Fibroblast of lung (primary cell): Measurements from ENCODE around the gene CEP63. TPM values are rescaled to one million over a fixed set of nuclear protein-coding genes. Genes with fewer than 3 reads are reported as not detected.

Experiments used
- DNase-seq, 2 donors: peaks; one replicate each; pipeline versions ENCODE4 v3.0.0 to v3.0.0-alpha.2; 2010; ENCODE audit warnings: low read depth in 2 of 2
- H2AFZ ChIP-seq: 2 replicates; pipeline ENCODE4 v1.5.1; 2012; ENCODE audit warnings: low read length, control low read depth, inconsistent platforms
- H3K27ac ChIP-seq: 2 replicates; pipeline ENCODE4 v1.5.1; 2011; ENCODE audit warnings: low read length, control low read depth; ENCODE audit not compliant: insufficient read depth
- H3K27me3 ChIP-seq: 2 replicates; pipeline ENCODE4 v1.5.1; 2011; ENCODE audit warnings: mild to moderate bottlenecking, low read length; ENCODE audit not compliant: control insufficient read depth, insufficient read depth
- H3K36me3 ChIP-seq: 2 replicates; pipeline ENCODE4 v1.5.1; 2011; ENCODE audit warnings: low read length; ENCODE audit not compliant: control insufficient read depth, insufficient read depth
- H3K4me1 ChIP-seq: 2 replicates; pipeline ENCODE4 v1.5.1; 2011; ENCODE audit warnings: low read length; ENCODE audit not compliant: control insufficient read depth, insufficient read depth; ENCODE audit errors: extremely low read depth
- H3K4me2 ChIP-seq: 2 replicates; pipeline ENCODE4 v1.5.1; 2011; ENCODE audit warnings: low read length, control low read depth; ENCODE audit not compliant: insufficient read depth; ENCODE audit errors: extremely low read depth
- H3K4me3 ChIP-seq, 4 experiments: fragments of 200-600 bp in 1 of 4; sonication (generic) in 1 of 4; replicated peaks in 1 of 4; 2 replicates each; pipeline ENCODE4 v1.5.1; 2011 to 2016; ENCODE audit warnings: low read length in 4 of 4, low read depth in 3 of 4, mild to moderate bottlenecking in 3 of 4, control low read depth in 2 of 4, inconsistent platforms in 1 of 4, mixed read lengths in 1 of 4; ENCODE audit not compliant: insufficient read depth in 1 of 4; ENCODE audit errors: control extremely low read depth in 1 of 4
- H3K79me2 ChIP-seq: 2 replicates; pipeline ENCODE4 v1.5.1; 2012; ENCODE audit warnings: mild to moderate bottlenecking, low read length, inconsistent platforms; ENCODE audit not compliant: control insufficient read depth, insufficient read depth
- H3K9ac ChIP-seq: 2 replicates; pipeline ENCODE4 v1.5.1; 2011; ENCODE audit warnings: mild to moderate bottlenecking, low read length, control low read depth; ENCODE audit not compliant: insufficient read depth
- H3K9me3 ChIP-seq: 2 replicates; pipeline ENCODE4 v1.5.1; 2012; ENCODE audit warnings: low read depth, low read length; ENCODE audit not compliant: control insufficient read depth, insufficient read depth
- H4K20me1 ChIP-seq: 2 replicates; pipeline ENCODE4 v1.5.1; 2011; ENCODE audit warnings: low read length; ENCODE audit not compliant: control insufficient read depth, insufficient read depth; ENCODE audit errors: extremely low read depth
- EZH2 ChIP-seq: IDR thresholded peaks from 2 replicates; pipeline ENCODE4 v1.5.1; 2012; ENCODE audit warnings: low read length, control low read depth, mild to moderate bottlenecking; ENCODE audit errors: missing control alignments
- polyA plus RNA-seq, 2 donors: library from polyadenylated mRNA; depleted of rRNA in 1 of 2; stranded (reverse) in 1 of 2; unstranded in 1 of 2; fragments of >200 nt; gene quantifications; 2 replicates each; pipeline ENCODE4 v1.2.1, GENCODE V29; 2011 to 2012; ENCODE audit warnings: missing spikeins in 1 of 2
- total RNA-seq: library from RNA; depleted of rRNA; stranded (reverse); fragments of >200 nt; gene quantifications from 2 replicates; pipeline ENCODE4 v1.2.1, GENCODE V29; 2014
- TF ChIP-seq, protein P1 (sequence below), 2 donors: IDR thresholded peaks in 1 of 2; conservative IDR thresholded peaks in 1 of 2; 1 replicate in 1 of 2; 2 replicates in 1 of 2; pipeline ENCODE4 v1.5.1; 2011 to 2012; ENCODE audit warnings: low read length in 2 of 2, control low read depth in 1 of 2, inconsistent platforms in 1 of 2, low read depth in 1 of 2, mild to moderate bottlenecking in 1 of 2

CEP63 gene
- total and polyA plus RNA-seq, 2 donors (not counting 1 experiment from before 2014, with no cell fraction given) = 22.3 to 26.4 TPM

DNA sequence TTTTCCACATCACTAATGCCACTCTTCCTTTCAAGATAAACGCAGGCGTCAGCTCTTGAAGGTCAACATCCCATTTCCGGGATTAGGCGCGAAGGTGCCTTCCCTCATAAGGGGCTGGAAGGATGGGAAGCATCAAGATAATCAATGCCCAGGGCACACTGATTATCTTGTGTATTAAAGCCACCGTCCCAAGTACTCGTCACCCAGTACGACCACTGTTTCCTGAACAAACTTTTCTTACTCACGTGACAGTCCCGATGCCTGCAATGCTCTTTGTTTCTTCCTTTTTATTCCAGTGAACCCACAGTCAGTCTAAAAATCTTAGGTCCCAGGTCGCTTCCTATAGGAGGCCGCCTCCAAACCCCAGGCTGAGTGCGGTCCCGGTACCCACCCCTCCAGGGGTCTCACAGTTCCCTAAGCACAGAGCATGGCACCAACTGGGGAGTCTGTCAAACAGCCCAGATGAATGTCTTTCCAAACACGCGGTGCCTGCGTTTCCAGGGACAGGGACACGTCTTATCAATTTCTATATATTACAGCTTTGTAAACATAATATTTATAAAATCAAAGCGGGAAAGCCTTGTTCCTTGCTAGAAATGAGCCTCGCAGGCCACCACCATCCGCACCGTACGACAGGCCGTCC is 661 bp upstream of the CEP63 start:
- Histone ChIP-seq H4K20me1 (no peaks in the 10 kb centered on the region), H3K4me3 (peak overlapping the region; percentile 71 to 92 (median 80)), H3K9ac (peak overlapping the region; percentile 96), H3K27me3 (no peaks in the 10 kb centered on the region), H2AFZ (peak overlapping the region; percentile 40), H3K27ac (peak overlapping the region; percentile 98), H3K36me3 (peaks cover 8% of the 10 kb centered on the region), H3K4me1 (peaks cover 20% of the 10 kb centered on the region), H3K4me2 (peak overlapping the region; percentile 98), H3K79me2 (peaks cover 42% of the 10 kb centered on the region), H3K9me3 (no peaks in the 10 kb centered on the region)
- peak in 1 of 2 donors; percentile 28 for DNase-seq
- no peak for TF ChIP-seq EZH2
- TF ChIP-seq, protein P1, sequence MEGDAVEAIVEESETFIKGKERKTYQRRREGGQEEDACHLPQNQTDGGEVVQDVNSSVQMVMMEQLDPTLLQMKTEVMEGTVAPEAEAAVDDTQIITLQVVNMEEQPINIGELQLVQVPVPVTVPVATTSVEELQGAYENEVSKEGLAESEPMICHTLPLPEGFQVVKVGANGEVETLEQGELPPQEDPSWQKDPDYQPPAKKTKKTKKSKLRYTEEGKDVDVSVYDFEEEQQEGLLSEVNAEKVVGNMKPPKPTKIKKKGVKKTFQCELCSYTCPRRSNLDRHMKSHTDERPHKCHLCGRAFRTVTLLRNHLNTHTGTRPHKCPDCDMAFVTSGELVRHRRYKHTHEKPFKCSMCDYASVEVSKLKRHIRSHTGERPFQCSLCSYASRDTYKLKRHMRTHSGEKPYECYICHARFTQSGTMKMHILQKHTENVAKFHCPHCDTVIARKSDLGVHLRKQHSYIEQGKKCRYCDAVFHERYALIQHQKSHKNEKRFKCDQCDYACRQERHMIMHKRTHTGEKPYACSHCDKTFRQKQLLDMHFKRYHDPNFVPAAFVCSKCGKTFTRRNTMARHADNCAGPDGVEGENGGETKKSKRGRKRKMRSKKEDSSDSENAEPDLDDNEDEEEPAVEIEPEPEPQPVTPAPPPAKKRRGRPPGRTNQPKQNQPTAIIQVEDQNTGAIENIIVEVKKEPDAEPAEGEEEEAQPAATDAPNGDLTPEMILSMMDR (conservative IDR thresholded peaks at IDR 0.05 in 1 of 2, IDR thresholded peaks at IDR 0.05 in 1 of 2; ENCODE audit: low read depth in 1 of 2, low read length in 2 of 2) = no peak

DNA sequence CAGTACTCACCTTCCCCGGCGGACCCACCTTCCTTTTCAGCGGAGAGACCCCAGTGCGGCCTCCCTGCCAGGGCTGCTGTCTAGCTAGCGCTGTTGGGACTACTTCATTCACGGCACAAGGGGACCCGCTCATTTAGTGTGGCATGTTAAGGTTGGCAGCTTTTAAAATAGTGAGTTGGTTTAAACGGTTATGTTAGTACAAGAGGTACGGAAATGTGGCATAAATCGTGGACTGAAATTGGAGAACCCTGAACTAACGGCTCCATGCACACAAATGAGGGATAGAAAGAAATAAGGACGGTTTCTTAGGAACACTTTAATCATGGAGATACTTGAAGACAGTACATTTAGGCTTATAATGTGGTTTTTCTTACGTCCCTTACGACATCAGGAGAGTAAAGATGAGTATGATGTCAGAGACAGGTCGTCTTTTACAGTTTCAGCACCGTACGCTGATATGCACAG is 752 bp downstream of the CEP63 start:
- peaks cover 18% of the 10 kb centered on the region for H3K4me1 ChIP-seq
- peak overlapping the region; percentile 69 for H2AFZ ChIP-seq
- no peaks in the 10 kb centered on the region for H3K36me3 ChIP-seq
- H3K27me3 ChIP-seq = no peaks in the 10 kb centered on the region
- TF ChIP-seq, protein P1 (conservative IDR thresholded peaks at IDR 0.05 in 1 of 2, IDR thresholded peaks at IDR 0.05 in 1 of 2; ENCODE audit: low read depth in 1 of 2, low read length in 2 of 2) = no peak
- no peak for TF ChIP-seq EZH2
- DNase-seq = peak; percentile 43 to 52
- H3K4me3 ChIP-seq = peak overlapping the region; percentile 71 to 92 (median 82)
- H3K9ac ChIP-seq = peak overlapping the region; percentile 96
- H4K20me1 ChIP-seq = no peaks in the 10 kb centered on the region
- peaks cover 37% of the 10 kb centered on the region for H3K79me2 ChIP-seq
- peak overlapping the region; percentile 97 for H3K4me2 ChIP-seq
- H3K27ac ChIP-seq = peak overlapping the region; percentile 98
- H3K9me3 ChIP-seq = no peaks in the 10 kb centered on the region

DNA sequence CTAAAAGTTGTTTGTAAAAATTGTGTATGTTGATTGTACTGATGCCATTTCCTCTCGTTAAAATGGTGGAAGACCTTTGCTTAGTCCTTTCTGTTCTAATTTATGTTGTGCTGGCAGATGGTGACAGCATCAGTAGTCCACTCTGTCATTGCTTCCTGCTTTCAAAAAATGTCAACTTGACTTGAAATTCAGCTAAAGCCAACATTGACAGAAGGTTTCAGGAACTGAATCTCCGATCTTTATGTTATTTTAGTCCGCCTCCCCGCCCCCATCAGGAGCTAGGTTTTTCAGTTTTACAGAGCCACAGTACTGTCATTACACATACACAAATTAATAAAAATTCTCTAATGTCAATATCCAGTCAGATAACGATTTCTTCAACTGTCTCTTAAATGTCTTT is 1.5 kb downstream of the CEP63 start:
- no peak for DNase-seq
- peak overlapping the region in 3 of 4 experiments; percentile 81 to 92 (median 82) for H3K4me3 ChIP-seq
- peaks cover 37% of the 10 kb centered on the region for H3K79me2 ChIP-seq

More for the DNA sequence above, 1.5 kb downstream of the CEP63 start:
- Histone ChIP-seq H2AFZ (no peak overlapping the region), H3K4me1 (peaks cover 17% of the 10 kb centered on the region), H3K9me3 (no peaks in the 10 kb centered on the region), H3K27me3 (no peaks in the 10 kb centered on the region), H3K27ac (peak overlapping the region; percentile 98), H3K36me3 (no peaks in the 10 kb centered on the region), H4K20me1 (no peaks in the 10 kb centered on the region), H3K4me2 (peak overlapping the region; percentile 97), H3K9ac (no peak overlapping the region)
- TF ChIP-seq, protein P1 (conservative IDR thresholded peaks at IDR 0.05 in 1 of 2, IDR thresholded peaks at IDR 0.05 in 1 of 2; ENCODE audit: low read depth in 1 of 2, low read length in 2 of 2) = no peak
- no peak for TF ChIP-seq EZH2
